Measurements from ENCODE around the gene PMVK.

DNA sequence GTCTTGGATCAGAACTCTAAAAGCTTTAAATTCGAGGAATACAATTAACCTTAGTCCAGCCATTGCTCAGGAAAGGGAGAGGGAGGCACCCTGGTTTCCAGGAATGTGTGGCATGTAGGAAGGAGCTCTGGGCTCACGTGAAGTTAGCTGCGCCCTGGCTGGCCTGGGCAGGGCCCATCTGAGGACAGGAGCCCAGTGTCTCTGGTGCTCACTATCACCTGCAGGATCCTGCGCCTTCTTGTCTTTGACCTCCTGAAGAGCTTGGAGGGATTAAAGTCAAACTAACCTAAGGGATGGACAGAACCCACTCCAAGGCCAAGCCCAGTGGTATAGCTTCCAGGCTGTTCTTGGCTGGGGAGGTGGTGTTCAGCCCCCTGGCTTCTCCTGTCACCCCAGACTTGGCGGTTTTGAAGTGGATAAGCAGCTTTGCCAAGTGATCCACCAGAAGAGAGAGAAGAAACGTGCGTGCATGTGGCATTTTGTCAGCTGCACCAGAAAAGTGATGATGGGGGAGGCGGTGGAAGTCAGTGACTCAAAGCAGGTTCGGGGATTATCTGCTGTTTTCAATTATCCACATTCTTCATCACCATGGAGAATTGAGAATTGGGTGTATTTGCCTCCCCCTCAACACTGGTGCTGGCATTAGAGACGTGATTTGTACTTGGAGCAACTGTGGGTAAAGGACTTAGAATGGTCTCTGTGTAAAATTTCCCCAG, 54.5 kb downstream of the PMVK start:
- TF ChIP-seq, protein P1, sequence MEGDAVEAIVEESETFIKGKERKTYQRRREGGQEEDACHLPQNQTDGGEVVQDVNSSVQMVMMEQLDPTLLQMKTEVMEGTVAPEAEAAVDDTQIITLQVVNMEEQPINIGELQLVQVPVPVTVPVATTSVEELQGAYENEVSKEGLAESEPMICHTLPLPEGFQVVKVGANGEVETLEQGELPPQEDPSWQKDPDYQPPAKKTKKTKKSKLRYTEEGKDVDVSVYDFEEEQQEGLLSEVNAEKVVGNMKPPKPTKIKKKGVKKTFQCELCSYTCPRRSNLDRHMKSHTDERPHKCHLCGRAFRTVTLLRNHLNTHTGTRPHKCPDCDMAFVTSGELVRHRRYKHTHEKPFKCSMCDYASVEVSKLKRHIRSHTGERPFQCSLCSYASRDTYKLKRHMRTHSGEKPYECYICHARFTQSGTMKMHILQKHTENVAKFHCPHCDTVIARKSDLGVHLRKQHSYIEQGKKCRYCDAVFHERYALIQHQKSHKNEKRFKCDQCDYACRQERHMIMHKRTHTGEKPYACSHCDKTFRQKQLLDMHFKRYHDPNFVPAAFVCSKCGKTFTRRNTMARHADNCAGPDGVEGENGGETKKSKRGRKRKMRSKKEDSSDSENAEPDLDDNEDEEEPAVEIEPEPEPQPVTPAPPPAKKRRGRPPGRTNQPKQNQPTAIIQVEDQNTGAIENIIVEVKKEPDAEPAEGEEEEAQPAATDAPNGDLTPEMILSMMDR (IDR thresholded peaks at IDR 0.05) = no peak
- TF ChIP-seq EP300 (IDR thresholded peaks at IDR 0.05) (no peak), POLR2A (IDR thresholded peaks at IDR 0.05) (no peak)

Data from tibial nerve (tissue), 4 donors.